GM12872 (cell line): ENCODE results near the gene GPR173.

Experiments
- TF ChIP-seq, protein P1 (sequence below): IDR thresholded peaks from 3 replicates; pipeline ENCODE4 v1.5.1; 2011; ENCODE audit warnings: low read depth, mild to moderate bottlenecking, low read length, moderate library complexity; ENCODE audit not compliant: insufficient read depth

GPR173 gene

DNA sequence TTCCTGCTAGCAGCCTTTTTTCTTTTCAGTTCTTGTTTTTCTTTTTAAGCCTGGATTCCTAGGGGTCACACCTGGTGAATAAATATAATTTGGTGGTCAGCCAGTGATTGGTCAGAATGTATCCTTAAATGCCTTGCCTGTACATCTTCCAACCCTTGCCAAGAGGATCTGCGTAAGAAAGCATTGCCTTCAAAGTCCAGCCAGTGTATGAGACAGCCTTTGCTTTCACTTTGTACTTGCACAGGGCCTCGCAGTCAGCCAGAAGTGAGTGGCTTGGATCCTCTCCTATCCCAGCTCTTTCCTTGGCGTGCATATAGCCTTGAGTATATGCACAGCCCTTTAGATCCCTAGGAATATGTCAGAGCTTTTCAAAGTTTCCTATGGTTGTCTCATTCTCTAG is 67.5 kb downstream of the GPR173 start:
- TF ChIP-seq, protein P1, sequence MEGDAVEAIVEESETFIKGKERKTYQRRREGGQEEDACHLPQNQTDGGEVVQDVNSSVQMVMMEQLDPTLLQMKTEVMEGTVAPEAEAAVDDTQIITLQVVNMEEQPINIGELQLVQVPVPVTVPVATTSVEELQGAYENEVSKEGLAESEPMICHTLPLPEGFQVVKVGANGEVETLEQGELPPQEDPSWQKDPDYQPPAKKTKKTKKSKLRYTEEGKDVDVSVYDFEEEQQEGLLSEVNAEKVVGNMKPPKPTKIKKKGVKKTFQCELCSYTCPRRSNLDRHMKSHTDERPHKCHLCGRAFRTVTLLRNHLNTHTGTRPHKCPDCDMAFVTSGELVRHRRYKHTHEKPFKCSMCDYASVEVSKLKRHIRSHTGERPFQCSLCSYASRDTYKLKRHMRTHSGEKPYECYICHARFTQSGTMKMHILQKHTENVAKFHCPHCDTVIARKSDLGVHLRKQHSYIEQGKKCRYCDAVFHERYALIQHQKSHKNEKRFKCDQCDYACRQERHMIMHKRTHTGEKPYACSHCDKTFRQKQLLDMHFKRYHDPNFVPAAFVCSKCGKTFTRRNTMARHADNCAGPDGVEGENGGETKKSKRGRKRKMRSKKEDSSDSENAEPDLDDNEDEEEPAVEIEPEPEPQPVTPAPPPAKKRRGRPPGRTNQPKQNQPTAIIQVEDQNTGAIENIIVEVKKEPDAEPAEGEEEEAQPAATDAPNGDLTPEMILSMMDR: no peak

DNA sequence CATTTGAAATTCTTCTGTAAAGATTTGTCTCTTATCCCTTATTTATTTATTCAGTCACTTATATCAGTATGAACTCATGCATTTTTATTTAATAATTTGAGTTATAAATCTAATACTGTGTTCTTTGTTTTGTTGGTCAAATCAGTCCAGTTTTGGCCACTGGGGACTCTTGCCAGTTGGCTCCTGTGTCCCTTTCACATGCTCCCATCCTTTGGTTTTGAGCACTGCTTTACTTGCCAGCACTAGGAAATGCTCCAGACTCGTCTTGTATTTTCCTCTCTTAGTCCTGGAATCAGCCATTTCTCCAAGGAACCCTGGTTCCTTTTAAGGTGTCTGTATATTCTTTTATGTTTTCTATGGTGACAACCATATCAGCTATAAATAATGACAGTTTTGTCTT is 73.4 kb downstream of the GPR173 start:
- TF ChIP-seq, protein P1: no peak

DNA sequence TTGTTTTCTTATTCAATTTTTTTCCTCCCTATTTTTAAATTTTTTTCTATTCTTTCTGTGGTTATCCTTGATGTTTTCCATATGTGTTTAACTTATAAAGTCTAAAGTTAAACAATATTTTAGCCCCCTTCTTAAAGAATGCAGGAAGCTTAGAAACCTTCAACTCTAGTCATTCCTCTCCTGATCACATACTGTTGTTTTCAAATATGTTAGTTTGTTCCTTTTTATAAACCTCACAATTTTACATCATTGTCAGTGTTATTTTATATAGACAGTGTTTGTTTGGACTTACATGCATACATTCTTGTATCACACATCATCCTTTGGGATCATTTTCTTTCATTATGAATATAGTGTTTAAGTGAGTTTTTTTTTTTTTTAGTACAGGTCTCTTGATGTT is 76.9 kb downstream of the GPR173 start:
- TF ChIP-seq, protein P1: no peak

DNA sequence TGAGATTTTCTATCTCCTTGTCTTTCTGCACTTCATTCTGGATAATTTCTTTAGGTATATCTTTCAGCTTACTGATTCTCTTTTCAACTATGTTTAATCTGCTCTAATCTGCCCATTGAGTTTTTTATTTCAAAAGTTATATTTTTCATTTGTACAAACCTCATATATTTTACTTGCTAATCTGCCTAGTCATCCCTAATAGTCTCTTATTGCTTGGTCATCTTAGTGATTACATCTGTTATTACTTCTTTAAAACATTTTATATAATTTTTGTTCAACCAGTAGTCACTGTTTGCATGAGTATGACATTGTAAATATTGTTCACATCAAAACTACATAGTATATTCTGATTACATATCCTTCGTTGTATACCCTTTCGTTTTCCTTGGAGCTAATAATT is 77.8 kb downstream of the GPR173 start:
- TF ChIP-seq, protein P1: no peak

DNA sequence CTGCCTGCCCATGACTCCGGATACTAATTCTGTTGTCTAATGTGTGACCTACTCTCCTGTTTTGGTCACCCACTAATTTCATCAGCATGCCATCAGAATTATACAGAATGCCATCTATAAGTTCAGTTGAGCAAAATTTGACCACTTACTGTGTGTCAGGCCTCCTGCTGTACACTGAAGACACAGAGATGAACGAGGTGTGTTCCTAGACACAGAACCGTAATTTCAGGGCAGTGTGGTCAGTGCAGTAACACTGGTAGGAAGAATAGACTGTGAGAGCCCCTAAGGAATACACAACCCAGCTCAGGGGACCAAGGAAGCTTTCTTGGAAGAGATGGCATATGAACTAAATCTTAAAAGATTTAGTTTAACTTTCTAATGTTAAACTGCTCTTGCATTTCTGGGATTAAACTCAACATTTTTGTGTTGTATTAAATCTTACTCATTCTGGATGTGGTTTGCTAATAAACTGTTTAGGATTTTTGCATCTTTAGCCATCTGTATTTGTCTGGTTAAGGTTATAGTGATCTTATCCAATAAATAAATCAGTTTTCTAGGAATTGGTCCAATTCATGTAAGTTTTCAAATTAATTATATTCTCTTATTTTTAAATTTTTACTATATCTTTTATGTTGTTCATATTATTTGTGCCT is 79.6 kb downstream of the GPR173 start:
- TF ChIP-seq, protein P1: no peak
